Mucosa of descending colon (tissue), 3 donors: ENCODE measurements around the gene JAZF1. TPM values are rescaled to one million over a fixed set of nuclear protein-coding genes. Genes with fewer than 3 reads are reported as not detected.

Experiments
- ATAC-seq: fragments of 200-7000 bp; cut with Tn5 transposase; one replicate; pipeline ENCODE4 v1.9.1; 2020; ENCODE audit warnings: mild to moderate bottlenecking, moderate library complexity
- DNase-seq, 3 donors: peaks; one replicate each; pipeline ENCODE4 v3.0.0-alpha.2; 2020
- H3K36me3 ChIP-seq: fragments of 200-600 bp; one replicate; pipeline ENCODE4 v1.8.0; 2021; ENCODE audit warnings: low read depth, mild to moderate bottlenecking
- H3K4me1 ChIP-seq: fragments of 200-600 bp; one replicate; pipeline ENCODE4 v1.8.0; 2021; ENCODE audit warnings: low read depth, mild to moderate bottlenecking
- H3K4me3 ChIP-seq: fragments of 200-600 bp; one replicate; pipeline ENCODE4 v1.8.0; 2021; ENCODE audit warnings: mild to moderate bottlenecking
- H3K9me3 ChIP-seq: fragments of 200-600 bp; one replicate; pipeline ENCODE4 v1.8.0; 2021; ENCODE audit warnings: mild to moderate bottlenecking
- intact Hi-C, 2 donors: fragments of 100-400 bp; cut with DNase I in 1 of 2; cut with micrococcal nuclease in 1 of 2; formaldehyde crosslinking; loops; one replicate each; pipeline versions ENCODE4 v1.11.0 to v1.11.1; 2022; cut with DNase I, micrococcal nuclease
- total RNA-seq, 3 donors: library from RNA; stranded (reverse); fragmentation: NEBNext Ultra II Directional in 2 of 3; extraction: Animal tissue kit (Norgen Biotek cat#: 25700) in 2 of 3; gene quantifications; one replicate each; pipeline versions ENCODE4 v1.2.1 to v1.2.4, GENCODE V29; 2021 to 2023
- TF ChIP-seq, protein P1 (sequence below): fragments of 200-600 bp; IDR thresholded peaks from one replicate; pipeline ENCODE4 v1.8.0; 2022; ENCODE audit warnings: antibody characterized with exemption, mild to moderate bottlenecking
- donor health status: DM: no; HTN: no; CAD: no; lungs with moderate emphysema.
- donor health status: DM: no; HTN: no; CAD: no.
- donor health status: DM: no; HTN: yes; CAD: no.

The JAZF1 gene
- total RNA-seq, 3 donors from 2014 or later = 4.9 to 68.4 (median 6.4) TPM

DNA sequence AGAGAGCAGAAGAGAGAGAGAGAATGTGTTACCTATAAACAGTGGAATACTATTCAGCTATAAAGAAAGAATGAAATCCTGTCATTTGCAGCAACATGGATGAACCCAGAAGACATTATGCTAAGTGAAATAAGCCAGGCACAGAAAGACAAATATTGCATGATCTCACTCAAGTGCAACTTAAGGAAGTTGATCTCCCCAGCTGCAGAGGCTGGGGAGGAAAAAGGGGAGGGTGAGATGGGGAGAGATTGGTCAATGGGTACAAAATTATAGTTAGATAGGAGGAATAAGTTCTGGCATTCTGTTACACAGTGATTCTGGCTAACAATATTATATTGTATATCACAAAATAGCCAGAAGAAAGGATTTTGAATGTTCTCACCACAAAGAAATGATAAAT is 11.2 kb upstream of the JAZF1 start:
- Histone ChIP-seq H3K36me3 (no peaks in the 10 kb centered on the region), H3K4me1 (no peaks in the 10 kb centered on the region), H3K4me3 (no peak overlapping the region), H3K9me3 (no peaks in the 10 kb centered on the region)
- intact Hi-C loops = no loop called here
- ATAC-seq = no peak
- TF ChIP-seq, protein P1, sequence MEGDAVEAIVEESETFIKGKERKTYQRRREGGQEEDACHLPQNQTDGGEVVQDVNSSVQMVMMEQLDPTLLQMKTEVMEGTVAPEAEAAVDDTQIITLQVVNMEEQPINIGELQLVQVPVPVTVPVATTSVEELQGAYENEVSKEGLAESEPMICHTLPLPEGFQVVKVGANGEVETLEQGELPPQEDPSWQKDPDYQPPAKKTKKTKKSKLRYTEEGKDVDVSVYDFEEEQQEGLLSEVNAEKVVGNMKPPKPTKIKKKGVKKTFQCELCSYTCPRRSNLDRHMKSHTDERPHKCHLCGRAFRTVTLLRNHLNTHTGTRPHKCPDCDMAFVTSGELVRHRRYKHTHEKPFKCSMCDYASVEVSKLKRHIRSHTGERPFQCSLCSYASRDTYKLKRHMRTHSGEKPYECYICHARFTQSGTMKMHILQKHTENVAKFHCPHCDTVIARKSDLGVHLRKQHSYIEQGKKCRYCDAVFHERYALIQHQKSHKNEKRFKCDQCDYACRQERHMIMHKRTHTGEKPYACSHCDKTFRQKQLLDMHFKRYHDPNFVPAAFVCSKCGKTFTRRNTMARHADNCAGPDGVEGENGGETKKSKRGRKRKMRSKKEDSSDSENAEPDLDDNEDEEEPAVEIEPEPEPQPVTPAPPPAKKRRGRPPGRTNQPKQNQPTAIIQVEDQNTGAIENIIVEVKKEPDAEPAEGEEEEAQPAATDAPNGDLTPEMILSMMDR = no peak
- DNase-seq = no peak

DNA sequence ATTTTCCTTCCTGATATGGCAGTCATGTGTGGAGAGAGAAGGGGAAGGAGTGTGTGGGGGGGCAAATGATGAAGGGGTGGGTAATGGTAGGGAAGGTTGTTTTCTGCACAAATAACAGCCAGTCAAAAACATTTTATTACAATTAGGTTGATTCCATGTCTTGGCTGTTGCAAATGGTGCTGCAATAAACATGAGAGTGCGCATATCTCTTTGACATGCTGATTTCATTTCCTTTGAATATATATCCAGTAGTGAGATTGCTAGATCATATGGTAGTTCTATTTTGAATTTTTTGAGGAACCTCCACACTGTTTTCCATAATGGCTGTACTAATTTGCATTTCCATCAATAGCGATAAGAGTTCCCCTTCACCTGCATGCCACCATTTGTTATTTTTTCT is 10.6 kb upstream of the JAZF1 start:
- intact Hi-C loops = no loop called here
- Histone ChIP-seq H3K36me3 (no peaks in the 10 kb centered on the region), H3K4me3 (no peak overlapping the region), H3K4me1 (no peaks in the 10 kb centered on the region), H3K9me3 (no peaks in the 10 kb centered on the region)
- TF ChIP-seq, protein P1 = no peak
- DNase-seq = no peak
- ATAC-seq = no peak

DNA sequence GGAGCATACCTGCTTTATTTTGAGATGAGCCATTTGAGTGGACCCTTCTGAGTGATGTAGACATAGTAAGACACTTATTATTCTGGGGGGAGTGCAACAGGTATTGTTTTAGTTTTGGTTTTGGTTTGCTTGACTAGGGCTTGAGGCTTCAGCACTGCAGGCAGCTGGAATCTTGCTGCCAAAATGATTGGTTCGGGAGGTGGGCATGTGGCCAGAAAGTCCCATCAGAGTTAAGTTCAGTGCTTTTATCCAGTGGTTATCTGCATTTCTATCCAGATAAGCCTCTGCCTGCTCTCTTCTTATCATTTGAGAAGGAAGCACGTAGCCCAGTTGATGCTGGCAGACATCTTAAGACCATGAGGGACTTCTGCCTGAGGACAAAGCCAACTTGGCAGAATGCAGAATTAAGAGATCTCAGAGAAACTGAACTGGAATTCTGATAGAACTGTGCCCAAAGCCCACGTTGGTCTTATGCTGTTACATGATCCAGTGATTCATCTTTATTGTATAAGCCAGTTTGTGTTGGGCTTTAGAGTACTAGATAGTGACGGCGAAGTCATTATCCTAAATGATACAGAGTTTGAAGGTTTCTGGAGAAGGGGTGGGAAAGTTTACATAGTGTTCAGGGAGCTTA is 9.6 kb upstream of the JAZF1 start:
- ATAC-seq (no peak), DNase-seq (no peak)
- H3K36me3 ChIP-seq = no peaks in the 10 kb centered on the region
- H3K4me1 ChIP-seq = no peaks in the 10 kb centered on the region
- H3K9me3 ChIP-seq = no peaks in the 10 kb centered on the region
- intact Hi-C loops = no loop called here
- no peak overlapping the region for H3K4me3 ChIP-seq
- TF ChIP-seq, protein P1 = no peak

DNA sequence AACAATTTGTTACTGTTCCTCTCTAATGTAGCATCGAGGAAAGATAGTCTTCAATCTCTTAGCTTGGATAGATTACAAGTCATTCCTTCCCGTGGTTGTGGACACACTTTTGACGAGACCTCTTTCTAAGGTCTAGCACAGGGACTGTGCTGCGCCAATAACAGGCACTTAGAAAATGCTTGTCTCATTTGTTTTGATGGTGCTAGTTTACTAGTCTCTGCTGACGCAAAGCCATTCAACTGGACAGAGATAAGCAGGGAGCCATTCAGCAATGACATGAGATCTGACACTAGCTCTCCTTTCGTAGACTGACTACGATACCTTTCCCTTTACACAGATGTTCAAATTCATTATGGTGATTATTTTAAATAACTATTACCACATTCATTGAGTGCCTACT is 6.4 kb upstream of the JAZF1 start:
- intact Hi-C loops = no loop called here
- no peaks in the 10 kb centered on the region for H3K4me1 ChIP-seq
- H3K36me3 ChIP-seq = no peaks in the 10 kb centered on the region
- ATAC-seq (no peak), DNase-seq (no peak)
- TF ChIP-seq, protein P1 = no peak
- H3K9me3 ChIP-seq = no peaks in the 10 kb centered on the region
- H3K4me3 ChIP-seq = no peak overlapping the region

DNA sequence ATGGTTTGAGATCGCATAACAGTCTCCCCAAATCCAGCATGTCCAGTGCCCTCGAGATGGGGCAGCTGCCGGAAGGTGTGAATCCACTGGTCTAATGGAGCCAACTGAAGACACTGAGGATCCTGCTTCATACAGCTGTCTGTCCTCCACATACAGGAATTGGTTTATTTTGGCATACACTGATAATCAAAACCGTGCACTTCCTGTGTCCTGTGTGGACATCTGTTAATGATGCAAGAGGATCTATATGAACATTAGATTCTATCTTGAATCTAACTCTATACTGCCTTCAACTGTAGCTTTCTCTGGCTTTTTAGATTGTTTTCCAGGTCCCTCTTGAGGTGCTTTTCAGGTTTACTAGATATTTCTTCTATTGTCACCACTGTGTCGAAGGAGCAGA is 3.0 kb upstream of the JAZF1 start:
- ATAC-seq (no peak), DNase-seq (no peak)
- Histone ChIP-seq H3K4me1 (peaks cover 4% of the 10 kb centered on the region), H3K36me3 (no peaks in the 10 kb centered on the region), H3K9me3 (no peaks in the 10 kb centered on the region), H3K4me3 (no peak overlapping the region)
- TF ChIP-seq, protein P1 = no peak
- intact Hi-C loops = no loop called here

DNA sequence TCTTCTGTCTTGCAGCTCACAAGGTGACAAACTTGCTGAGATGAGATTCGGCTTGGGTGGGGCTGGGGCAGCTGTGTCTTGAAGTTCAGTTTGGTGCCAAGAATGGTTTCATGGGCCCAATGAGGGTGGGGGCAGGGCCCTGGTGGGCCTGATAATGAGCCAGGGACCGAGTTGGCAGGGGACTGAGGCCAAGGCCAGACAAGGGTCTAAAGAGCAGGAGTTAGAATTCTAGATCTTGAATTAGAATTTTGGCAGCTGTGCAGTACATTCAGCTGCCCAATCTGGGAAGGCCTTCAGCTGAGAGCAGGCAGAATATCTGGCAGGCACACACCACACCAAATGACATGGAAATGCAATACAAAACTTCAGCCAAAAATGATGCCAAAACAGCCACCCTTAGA is 1.5 kb upstream of the JAZF1 start:
- H3K36me3 ChIP-seq = no peaks in the 10 kb centered on the region
- no peak overlapping the region for H3K4me3 ChIP-seq
- no peaks in the 10 kb centered on the region for H3K9me3 ChIP-seq
- H3K4me1 ChIP-seq = peaks cover 4% of the 10 kb centered on the region
- intact Hi-C loops = no loop called here
- no peak for ATAC-seq
- TF ChIP-seq, protein P1 = no peak
- no peak for DNase-seq
